HG02973 (cell line): ENCODE results near the gene SLC25A33.
"Not testable (repeated sequence)": the region's sequence is repeated elsewhere in the genome, so short reads cannot be mapped to it uniquely, and the experiment has no call there.

Experiments used
- ATAC-seq: cut with Tn5 transposase; IDR thresholded peaks from one replicate; pipeline ENCODE4 v1.9.1; 2021; ENCODE audit warnings: moderate library complexity; ENCODE audit not compliant: unreplicated experiment

The SLC25A33 gene, protein sequence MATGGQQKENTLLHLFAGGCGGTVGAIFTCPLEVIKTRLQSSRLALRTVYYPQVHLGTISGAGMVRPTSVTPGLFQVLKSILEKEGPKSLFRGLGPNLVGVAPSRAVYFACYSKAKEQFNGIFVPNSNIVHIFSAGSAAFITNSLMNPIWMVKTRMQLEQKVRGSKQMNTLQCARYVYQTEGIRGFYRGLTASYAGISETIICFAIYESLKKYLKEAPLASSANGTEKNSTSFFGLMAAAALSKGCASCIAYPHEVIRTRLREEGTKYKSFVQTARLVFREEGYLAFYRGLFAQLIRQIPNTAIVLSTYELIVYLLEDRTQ

DNA sequence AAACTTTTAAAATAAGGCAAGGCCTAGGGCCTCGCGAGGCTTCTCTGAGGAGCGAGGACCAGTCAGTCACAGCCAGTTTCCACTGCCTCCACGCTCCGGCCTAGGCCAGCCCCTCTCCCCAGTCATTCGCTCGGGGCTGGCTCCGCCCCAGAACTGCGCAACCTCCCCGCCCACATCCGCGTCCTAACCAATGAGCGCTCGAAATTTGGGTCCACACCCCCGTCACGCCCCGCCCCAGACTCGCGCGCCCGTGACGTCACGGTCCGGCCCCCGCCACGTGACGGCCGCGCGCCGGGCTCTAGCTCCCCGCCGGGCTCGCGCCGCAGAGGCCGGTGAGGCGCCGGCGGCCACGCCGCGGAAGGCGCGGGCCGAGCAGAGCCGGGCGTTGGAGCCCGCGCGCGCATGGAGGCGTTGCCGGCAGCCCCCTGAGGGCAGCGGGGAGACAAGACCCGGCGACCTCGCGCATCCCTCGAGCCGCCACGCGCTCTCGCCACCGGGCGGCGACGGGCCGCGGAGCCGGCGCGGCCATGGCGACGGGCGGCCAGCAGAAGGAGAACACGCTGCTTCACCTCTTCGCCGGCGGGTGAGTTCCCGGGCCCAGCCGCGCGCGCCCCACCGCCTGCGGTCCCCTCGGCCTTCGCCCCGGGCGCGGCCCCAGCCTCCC is at the start of gene SLC25A33:
Gene SLC25A33 (plus strand): TSS at position 301 of the 664 bp plus-strand sequence. CDS start 227 bp downstream, at position 528.
- ATAC-seq: peak; percentile 93

DNA sequence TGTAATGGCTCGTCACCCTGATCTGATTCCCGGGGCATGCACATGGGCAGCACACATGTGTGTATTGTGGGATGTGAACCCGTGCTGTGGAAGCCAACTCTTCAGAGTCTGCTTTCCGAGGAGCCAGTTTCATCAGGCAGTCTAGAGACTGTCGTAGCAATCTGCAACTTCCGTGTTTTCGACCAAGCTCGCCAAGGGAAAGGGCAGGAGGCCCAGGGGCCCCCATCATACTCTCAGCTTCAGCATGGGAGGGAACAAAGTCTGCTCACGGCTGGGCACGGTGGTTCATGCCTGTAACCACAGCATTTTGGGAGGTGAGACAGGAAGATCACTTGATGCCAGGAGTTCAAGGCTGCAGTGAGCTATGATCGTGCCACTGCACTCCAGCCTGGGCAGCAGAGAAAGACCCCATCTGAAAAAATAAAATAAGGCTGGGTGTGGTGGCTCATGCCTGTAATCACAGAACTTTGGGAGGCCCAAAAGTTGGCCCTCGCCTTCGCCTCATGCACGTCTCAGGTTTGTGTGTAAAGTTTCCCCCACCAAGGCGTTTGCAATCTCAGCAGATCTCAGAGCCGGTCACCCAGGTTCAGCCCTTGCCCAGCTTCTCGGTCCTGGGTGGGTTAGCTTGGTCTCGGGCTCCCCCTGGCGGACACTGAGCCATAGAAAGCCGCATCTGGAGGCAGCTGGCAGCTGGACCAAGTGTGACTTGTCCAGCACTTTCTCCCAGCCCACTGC is 48.5 kb upstream of the SLC25A33 start:
- ATAC-seq: no peak

DNA sequence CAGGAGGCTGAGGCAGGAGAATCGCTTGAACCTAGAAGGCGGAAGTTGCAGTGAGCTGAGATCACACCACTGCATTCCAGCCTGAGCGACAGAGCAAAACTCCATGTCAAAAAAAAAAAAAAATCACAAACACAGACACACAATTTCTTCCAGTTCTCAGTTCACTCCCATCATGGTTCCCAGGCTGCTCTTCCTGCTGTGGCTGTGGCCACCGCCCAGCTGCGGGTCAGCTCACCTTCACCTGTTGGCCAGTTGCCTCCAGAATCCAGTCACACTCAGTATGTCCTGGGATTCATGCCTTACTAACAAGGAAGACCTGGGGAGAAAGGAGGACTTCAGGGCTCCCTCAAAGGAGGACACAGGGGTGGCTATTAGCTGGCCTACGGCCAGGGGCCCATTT is 45.9 kb upstream of the SLC25A33 start:
- no peak for ATAC-seq

DNA sequence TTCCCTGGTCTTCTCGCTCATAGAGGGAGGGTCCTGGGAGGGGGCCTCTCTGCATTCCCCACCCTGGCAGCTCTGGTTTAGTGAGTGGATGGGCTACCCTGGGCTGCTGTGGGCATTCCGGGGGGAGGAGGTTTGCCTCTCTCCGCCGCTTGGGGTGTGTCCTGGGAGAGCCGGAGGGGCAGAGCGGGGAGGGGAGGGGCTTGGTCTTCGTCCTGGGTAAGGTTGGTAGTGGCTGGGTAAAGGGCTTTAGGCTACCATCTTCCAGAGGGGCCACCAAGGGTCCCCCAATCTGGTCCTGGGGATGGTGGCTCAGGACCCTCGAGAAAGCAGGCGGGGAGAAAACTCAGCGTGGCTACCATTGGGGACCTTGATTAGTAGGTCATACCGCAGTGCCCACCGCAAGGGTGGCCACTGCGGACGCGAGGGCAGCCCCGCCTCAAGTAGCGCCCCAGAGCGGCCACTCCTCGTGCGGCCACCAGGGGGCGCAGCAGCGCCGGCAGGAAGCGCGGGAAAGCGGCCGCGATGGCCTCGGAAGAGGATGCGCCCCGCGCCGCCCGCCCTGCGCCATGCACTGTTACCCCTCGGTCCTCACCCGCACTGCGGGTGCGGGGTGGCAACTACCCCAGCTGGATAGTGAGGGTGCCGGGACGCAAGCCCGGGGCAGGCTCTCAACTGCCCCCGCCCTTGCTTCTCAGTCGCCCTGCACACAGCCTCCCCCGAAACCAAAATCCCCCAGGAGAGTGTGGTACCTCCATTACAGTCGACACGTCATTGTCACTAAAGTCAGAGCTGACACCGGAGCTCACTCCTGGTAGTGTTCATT is 44.1 kb upstream of the SLC25A33 start:
- no peak for ATAC-seq

DNA sequence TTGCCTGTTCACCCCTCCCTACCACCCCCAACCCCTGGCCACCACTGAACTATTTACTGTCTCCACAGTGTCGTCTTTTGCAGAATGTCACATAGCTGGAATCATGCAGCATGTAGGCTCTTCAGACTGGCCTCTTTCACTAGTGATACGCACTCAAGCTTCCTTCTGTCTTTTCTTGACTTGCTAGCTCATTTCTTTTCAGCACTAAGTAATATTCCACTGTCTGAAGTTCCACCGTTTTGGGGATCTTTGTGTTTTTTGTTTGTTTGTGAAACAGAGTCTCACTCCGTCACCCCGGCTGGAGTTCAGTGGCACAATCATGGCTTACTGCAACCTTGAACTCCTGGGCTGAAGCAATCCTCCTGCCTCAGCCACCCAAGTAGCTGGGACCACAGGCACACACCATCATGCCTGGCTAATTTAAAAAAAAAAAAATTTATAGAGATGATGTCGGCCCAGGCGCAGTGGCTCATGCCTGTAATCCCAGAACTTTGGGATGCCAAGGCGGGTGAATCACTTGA is 43.4 kb upstream of the SLC25A33 start:
- ATAC-seq: no peak

- ATAC-seq: no peak
Observed at GRCh38 chr1:9500756-9501754, 38.2 kb upstream of the SLC25A33 start.

GRCh38 chr1:9503001-9503675 is 36.1 kb upstream of the SLC25A33 start:
- ATAC-seq: no peak

- no peak for ATAC-seq
Observed at GRCh38 chr1:9505143-9505542, 34.1 kb upstream of the SLC25A33 start.

DNA sequence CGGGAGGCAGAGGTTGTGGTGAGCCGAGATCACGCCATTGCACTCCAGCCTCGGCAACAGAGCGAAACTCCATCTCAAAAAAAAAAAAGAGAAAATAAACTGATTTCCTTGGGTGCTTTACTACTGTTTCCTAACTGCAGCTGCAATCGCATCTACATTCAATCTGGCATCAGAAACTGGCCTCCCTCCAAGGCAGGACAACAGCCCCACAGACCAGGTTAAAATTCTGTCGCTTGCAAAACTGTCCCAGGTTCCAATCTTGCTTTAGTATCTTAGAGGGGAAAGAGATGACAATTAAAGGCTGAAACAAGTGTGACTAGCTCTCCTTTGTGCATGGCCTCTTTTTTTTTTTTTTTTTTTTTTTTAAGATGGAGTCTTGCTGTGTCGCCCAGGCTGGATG is 32.4 kb upstream of the SLC25A33 start:
- ATAC-seq: no peak

- ATAC-seq: no peak
Observed at GRCh38 chr1:9510130-9510529, 29.1 kb upstream of the SLC25A33 start.

DNA sequence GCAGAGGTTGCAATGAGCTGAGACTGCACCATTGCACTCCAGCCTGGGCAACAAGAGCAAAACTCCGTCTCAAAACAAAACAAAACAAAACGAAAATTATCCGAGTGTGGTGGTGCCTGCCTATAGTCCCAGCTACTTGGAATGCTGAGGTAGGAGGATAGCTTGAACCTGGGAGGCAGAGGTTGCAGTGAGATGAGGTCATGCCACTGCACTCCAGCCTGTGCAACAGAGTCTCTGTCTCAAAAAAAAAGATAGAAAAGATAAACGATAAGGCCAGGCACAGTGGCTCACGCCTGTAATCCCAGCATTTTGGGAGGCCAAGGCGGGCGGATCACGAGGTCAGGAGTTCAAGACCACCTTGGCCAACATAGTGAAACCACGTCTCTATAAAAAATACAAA is 23.7 kb upstream of the SLC25A33 start:
- ATAC-seq: not testable (repeated sequence)

DNA sequence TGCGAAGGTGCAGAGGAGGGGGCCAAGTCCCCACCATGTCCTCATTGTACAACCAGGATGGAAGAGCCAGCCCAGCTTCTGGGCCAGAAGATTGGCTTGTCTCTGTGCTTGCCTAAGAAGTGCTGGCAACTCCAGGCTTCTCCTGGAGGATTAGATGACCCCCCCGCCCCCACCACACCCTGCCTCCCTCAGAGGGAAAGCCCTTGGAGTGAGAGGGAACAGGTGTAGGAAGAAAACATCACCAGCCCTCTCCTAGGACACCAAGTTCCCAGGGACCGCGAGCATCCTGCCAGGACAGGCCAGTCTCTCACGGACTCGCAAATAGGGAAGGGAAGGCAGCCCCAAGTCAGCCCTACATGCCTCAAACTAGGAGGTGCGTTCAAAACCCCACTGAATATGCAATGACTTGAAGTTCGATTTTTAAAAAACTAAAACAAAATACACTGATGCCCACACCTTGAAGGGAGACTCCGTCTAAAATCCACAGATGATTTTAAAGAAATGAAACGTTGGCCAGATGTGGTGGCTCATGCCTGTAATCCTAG is 20.7 kb upstream of the SLC25A33 start:
- ATAC-seq: no peak

DNA sequence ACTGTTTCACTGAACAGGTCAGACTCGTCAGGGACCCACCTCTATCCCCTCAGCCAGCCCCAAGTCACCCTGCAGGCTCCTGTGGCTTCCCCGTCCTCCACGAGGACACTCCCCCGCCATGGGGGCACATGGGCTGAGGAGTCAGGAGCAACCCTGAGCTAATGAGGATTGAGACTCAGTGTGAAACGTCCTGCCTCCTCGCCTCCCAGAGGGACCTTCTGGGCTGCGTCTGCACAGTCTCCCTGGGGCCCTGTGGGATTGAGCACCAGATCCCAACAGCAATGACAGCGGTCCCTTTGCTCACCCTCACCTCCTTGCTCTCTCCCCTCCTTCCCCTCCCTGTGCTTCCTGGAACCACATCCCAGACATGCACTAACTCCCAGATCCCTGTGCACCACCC is 18.9 kb upstream of the SLC25A33 start:
- no peak for ATAC-seq

GRCh38 chr1:9529190-9529589 is 10.1 kb upstream of the SLC25A33 start:
- ATAC-seq: no peak

DNA sequence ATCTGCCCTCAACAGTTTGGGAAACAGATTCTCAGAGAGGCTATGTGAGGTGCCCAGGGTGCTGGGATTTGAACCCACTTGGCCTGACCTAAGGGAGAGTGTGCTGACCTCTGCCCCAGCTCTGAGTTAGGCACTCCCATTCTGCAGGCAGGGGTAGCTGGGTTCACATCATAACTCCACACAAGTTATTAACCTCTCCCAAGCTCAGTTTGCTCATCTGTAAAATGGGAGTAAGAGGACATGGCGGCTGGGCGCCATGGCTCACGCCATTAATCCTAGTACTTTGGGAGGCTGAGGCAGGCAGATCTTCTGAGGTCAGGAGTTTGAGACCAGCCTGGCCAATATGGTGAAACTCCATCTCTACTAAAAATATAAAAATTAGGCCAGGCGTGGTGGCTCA is 8.9 kb upstream of the SLC25A33 start:
- ATAC-seq: no peak

- ATAC-seq: no peak
Observed at GRCh38 chr1:9534953-9535352, 4.3 kb upstream of the SLC25A33 start.

GRCh38 chr1:9536301-9536700 is 3.0 kb upstream of the SLC25A33 start:
- ATAC-seq: no peak

- ATAC-seq: no peak
Observed at GRCh38 chr1:9537863-9538668, 1.2 kb upstream of the SLC25A33 start.
